B cell (primary cell): ENCODE results near the gene FAM24B. TPM values are rescaled to one million over a fixed set of nuclear protein-coding genes. Genes with fewer than 3 reads are reported as not detected.

Source experiments
- ATAC-seq: fragments of 200-7000 bp; cut with Tn5 transposase; one replicate; pipeline ENCODE4 v1.10.0; 2021; ENCODE audit warnings: low read depth, mild to moderate bottlenecking, moderate number of reproducible peaks, moderate library complexity
- CTCF ChIA-PET: fragments of 350-600 bp; sonication (Branson Sonifier 250); formaldehyde crosslinking; loops from one replicate; lab custom pipeline; 2021; ENCODE audit warnings: antibody characterized with exemption, inconsistent platforms; lab: Charles Lee
- POLR2A ChIA-PET: fragments of 350-600 bp; sonication (Branson Sonifier 250); formaldehyde crosslinking; loops from one replicate; lab custom pipeline; 2021; ENCODE audit warnings: antibody characterized with exemption; lab: Charles Lee
- DNase-seq: peaks from one replicate; pipeline ENCODE4 v3.0.0; 2013
- H2AFZ ChIP-seq: 2 replicates; pipeline ENCODE4 v1.6.1; 2012; ENCODE audit warnings: mild to moderate bottlenecking, low read depth, low read length; ENCODE audit not compliant: insufficient read depth, poor library complexity, severe bottlenecking
- H3K27ac ChIP-seq, 2 donors: 1 replicate in 1 of 2; 2 replicates in 1 of 2; pipeline ENCODE4 v1.5.1; 2012 to 2013; ENCODE audit warnings: low read length in 2 of 2, mild to moderate bottlenecking in 2 of 2, moderate library complexity in 1 of 2
- H3K27me3 ChIP-seq, 4 experiments: fragments of 200-600 bp in 1 of 4; sonication (generic) in 1 of 4; replicated peaks in 1 of 4; 1 replicate in 2 of 4; 2 replicates in 2 of 4; pipeline versions ENCODE4 v1.6.1 to v1.7.0; 2013 to 2016; ENCODE audit warnings: low read length in 3 of 4, mild to moderate bottlenecking in 2 of 4, mixed read lengths in 1 of 4, moderate library complexity in 1 of 4; ENCODE audit not compliant: insufficient read depth in 4 of 4, control insufficient read depth in 3 of 4; ENCODE audit errors: control extremely low read depth in 1 of 4
- H3K36me3 ChIP-seq, 2 experiments: replicated peaks in 1 of 2; 1 replicate in 1 of 2; 2 replicates in 1 of 2; pipeline versions ENCODE4 v1.6.1 to v1.7.1; 2013; ENCODE audit warnings: low read length in 1 of 2; ENCODE audit not compliant: insufficient read depth in 2 of 2, control insufficient read depth in 1 of 2; ENCODE audit errors: control extremely low read depth in 1 of 2, extremely low read depth in 1 of 2
- H3K4me1 ChIP-seq, 2 donors: fragments of 200-600 bp in 1 of 2; sonication (generic) in 1 of 2; 1 replicate in 1 of 2; 2 replicates in 1 of 2; pipeline versions ENCODE4 v1.5.1 to v1.6.1; 2013 to 2017; ENCODE audit warnings: low read length in 2 of 2; ENCODE audit not compliant: control insufficient read depth in 2 of 2, insufficient read depth in 2 of 2
- H3K4me2 ChIP-seq: replicated peaks from 2 replicates; pipeline ENCODE3; 2012; ENCODE audit warnings: mild to moderate bottlenecking, low read depth, low read length; ENCODE audit not compliant: poor library complexity, severe bottlenecking
- H3K4me3 ChIP-seq, 5 experiments: fragments of 200-600 bp in 1 of 5; sonication (generic) in 1 of 5; 1 replicate in 3 of 5; 2 replicates in 2 of 5; pipeline versions ENCODE4 v1.5.1 to v1.7.0; 2011 to 2016; ENCODE audit warnings: low read length in 4 of 5, mild to moderate bottlenecking in 4 of 5, low read depth in 2 of 5, control low read depth in 1 of 5, moderate library complexity in 1 of 5; ENCODE audit not compliant: insufficient read depth in 1 of 5; ENCODE audit errors: control extremely low read depth in 1 of 5, extremely low read depth in 1 of 5
- H3K79me2 ChIP-seq: fragments of 200-600 bp; sonication (generic); one replicate; pipeline ENCODE4 v1.6.0; 2016; ENCODE audit warnings: low read length; ENCODE audit not compliant: control insufficient read depth, insufficient read depth
- H3K9ac ChIP-seq: fragments of 200-600 bp; sonication (generic); 2 replicates; pipeline ENCODE4 v1.6.1; 2017; ENCODE audit warnings: mild to moderate bottlenecking, low read length, moderate library complexity
- H3K9me3 ChIP-seq, 3 donors: one replicate each; pipeline versions ENCODE4 v1.6.1 to v1.7.1; 2013; ENCODE audit warnings: low read length in 2 of 3; ENCODE audit not compliant: control insufficient read depth in 2 of 3, insufficient read depth in 1 of 3; ENCODE audit errors: control extremely low read depth in 1 of 3
- H4K20me1 ChIP-seq: 2 replicates; pipeline ENCODE4 v1.6.0; 2012; ENCODE audit warnings: mild to moderate bottlenecking, low read length; ENCODE audit not compliant: insufficient read depth, control insufficient read depth, poor library complexity, severe bottlenecking
- H3K27ac Mint-ChIP-seq: one replicate; pipeline ENCODE4 v1.8.0; 2021; ENCODE audit warnings: mixed read lengths
- H3K27me3 Mint-ChIP-seq: one replicate; pipeline ENCODE4 v1.8.0; 2021; ENCODE audit warnings: mixed read lengths
- H3K4me1 Mint-ChIP-seq: one replicate; pipeline ENCODE4 v1.8.0; 2021; ENCODE audit warnings: mixed read lengths
- H3K4me3 Mint-ChIP-seq: one replicate; pipeline ENCODE4 v1.8.0; 2021; ENCODE audit warnings: mixed read lengths
- H3K9me3 Mint-ChIP-seq: one replicate; pipeline ENCODE4 v1.8.0; 2022; ENCODE audit warnings: mixed read lengths; ENCODE audit not compliant: insufficient read depth
- CTCF ChIP-seq: fragments of 200-600 bp; IDR thresholded peaks from one replicate; pipeline ENCODE4 v1.8.0; 2022; ENCODE audit warnings: antibody characterized with exemption, mild to moderate bottlenecking
- EZH2 ChIP-seq: IDR thresholded peaks from 2 replicates; pipeline ENCODE4 v1.6.1; 2012; ENCODE audit warnings: borderline replicate concordance, low read depth, mild to moderate bottlenecking, moderate library complexity, low read length; ENCODE audit not compliant: insufficient read depth, poor library complexity, severe bottlenecking
- WGBS: methylation state at CpG from one replicate; pipeline ENCODE4 v1.1.5; 2013; ENCODE audit warnings: missing lambda C conversion rate; ENCODE audit not compliant: insufficient coverage; 5-methylcytosine and 5-hydroxymethylcytosine counted together
- intact Hi-C: fragments of 100-400 bp; cut with micrococcal nuclease; formaldehyde crosslinking; loops from one replicate; pipeline ENCODE4 v1.10.0; 2022
- polyA plus RNA-seq: library from polyadenylated mRNA; depleted of rRNA; stranded (reverse); fragments of >200 nt; gene quantifications from 2 replicates; pipeline ENCODE4 v1.2.3, GENCODE V29; 2012
- total RNA-seq, 2 donors: library from RNA; stranded (reverse); fragments of 120-200 nt in 1 of 2; gene quantifications; 1 replicate in 1 of 2; 2 replicates in 1 of 2; pipeline versions ENCODE4 v1.2.3 to v1.2.4, GENCODE V29; 2013 to 2022

Gene FAM24B
- total and polyA plus RNA-seq, 2 donors (not counting 1 experiment from before 2014, with no cell fraction given): 12.5 to 23.4 TPM

GRCh38 chr10:122854648-122855047, 24.7 kb downstream of the FAM24B start:
- H2AFZ ChIP-seq: no peak overlapping the region
- Mint-ChIP-seq H3K27ac (no peak overlapping the region), H3K4me1 (peaks cover 7% of the 10 kb centered on the region), H3K4me3 (no peak overlapping the region), H3K9me3 (no peaks in the 10 kb centered on the region), H3K27me3 (no peaks in the 10 kb centered on the region)
- H3K27me3 ChIP-seq: no peaks in the 10 kb centered on the region
- H3K27ac ChIP-seq: no peak overlapping the region
- no peak overlapping the region for H3K4me2 ChIP-seq
- ChIA-PET POLR2A (no interaction called here), CTCF (no interaction called here)
- no peak for ATAC-seq
- H3K79me2 ChIP-seq: no peaks in the 10 kb centered on the region
- no peak for TF ChIP-seq CTCF
- no peak for TF ChIP-seq EZH2
- DNase-seq: no peak
- no peak overlapping the region for H3K9ac ChIP-seq
- intact Hi-C loops: no loop called here
- H3K9me3 ChIP-seq: no peaks in the 10 kb centered on the region
- WGBS: 100% methylated on average over 3 of the region's 5 CpGs
- H3K4me3 ChIP-seq: no peak overlapping the region
- no peaks in the 10 kb centered on the region for H4K20me1 ChIP-seq
- H3K4me1 ChIP-seq: no peaks in the 10 kb centered on the region
- peaks cover 2 to 15% of the 10 kb centered on the region in 2 experiments for H3K36me3 ChIP-seq

- WGBS: no CpG with 5 or more reads among the region's 1 CpG
- Mint-ChIP-seq H3K27me3 (no peaks in the 10 kb centered on the region), H3K4me3 (no peak overlapping the region), H3K9me3 (no peaks in the 10 kb centered on the region), H3K4me1 (no peaks in the 10 kb centered on the region), H3K27ac (no peak overlapping the region)
- no peak overlapping the region for H3K4me3 ChIP-seq
- DNase-seq (no peak), ATAC-seq (no peak)
- H3K79me2 ChIP-seq: no peaks in the 10 kb centered on the region
- intact Hi-C loops: no loop called here
- no peaks in the 10 kb centered on the region for H4K20me1 ChIP-seq
- no peak overlapping the region for H3K9ac ChIP-seq
- no peak overlapping the region for H2AFZ ChIP-seq
- H3K36me3 ChIP-seq: peaks cover 2 to 17% of the 10 kb centered on the region in 2 experiments
- H3K9me3 ChIP-seq: no peaks in the 10 kb centered on the region
- no peaks in the 10 kb centered on the region for H3K4me1 ChIP-seq
- H3K4me2 ChIP-seq: no peak overlapping the region
- ChIA-PET POLR2A (no interaction called here), CTCF (no interaction called here)
- H3K27me3 ChIP-seq: no peaks in the 10 kb centered on the region
- TF ChIP-seq CTCF (no peak), EZH2 (no peak)
- no peak overlapping the region for H3K27ac ChIP-seq
Observed at GRCh38 chr10:122853665-122854313, 25.6 kb downstream of the FAM24B start.
